ENCODE data around the gene PGAM2. TPM values are rescaled to one million over a fixed set of nuclear protein-coding genes. Genes with fewer than 3 reads are reported as not detected.
A peak's percentile ranks its signal among the peaks of the same experiment; 100 is the strongest.

The PGAM2 gene
- not detected for polyA plus RNA-seq (2012; ENCODE audit: insufficient read depth, insufficient read length)

DNA sequence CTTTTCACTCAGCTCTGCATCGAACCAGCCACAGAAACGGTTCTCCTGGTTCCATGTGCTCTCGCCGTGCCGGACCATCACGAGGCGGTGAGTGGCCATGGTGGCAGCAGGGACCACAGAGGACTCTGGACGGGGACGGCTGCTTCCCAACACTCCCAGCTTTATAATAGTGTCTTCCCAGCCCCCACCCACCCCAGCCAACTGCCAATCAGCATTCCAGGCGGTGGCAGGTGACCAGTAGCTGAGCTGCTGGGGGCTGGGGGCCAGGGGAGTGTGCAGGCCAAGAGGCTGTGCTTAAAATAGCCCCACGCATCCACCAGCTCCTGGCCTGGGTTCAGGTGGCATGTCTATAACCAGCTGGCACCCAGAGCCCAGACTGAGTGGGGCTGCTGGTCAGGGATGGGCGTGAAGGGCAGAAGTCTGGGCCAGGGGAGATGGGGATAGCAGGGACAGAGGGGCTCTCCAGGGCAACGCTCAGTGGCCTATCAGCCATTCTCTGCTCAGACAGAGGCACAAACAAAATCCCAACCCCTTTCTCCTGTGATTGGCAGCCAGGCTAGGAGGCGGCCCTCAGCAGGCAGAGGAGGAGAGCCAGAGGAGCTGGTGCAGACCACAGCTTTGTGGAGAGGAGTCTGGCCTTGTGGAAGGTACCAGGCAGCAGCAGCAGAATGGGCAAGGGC is at the start of gene PGAM2:
TSS of gene PGAM2 (minus strand) at position 137 of the 680 bp plus-strand sequence. CDS start at position 99, 38 bp downstream.
- H3K4me3 ChIP-seq (ENCODE audit: low read length), result no peak within 1 kb of the TSS
- DNase-seq (ENCODE audit: low read depth, low spot score), result no peak

DNA sequence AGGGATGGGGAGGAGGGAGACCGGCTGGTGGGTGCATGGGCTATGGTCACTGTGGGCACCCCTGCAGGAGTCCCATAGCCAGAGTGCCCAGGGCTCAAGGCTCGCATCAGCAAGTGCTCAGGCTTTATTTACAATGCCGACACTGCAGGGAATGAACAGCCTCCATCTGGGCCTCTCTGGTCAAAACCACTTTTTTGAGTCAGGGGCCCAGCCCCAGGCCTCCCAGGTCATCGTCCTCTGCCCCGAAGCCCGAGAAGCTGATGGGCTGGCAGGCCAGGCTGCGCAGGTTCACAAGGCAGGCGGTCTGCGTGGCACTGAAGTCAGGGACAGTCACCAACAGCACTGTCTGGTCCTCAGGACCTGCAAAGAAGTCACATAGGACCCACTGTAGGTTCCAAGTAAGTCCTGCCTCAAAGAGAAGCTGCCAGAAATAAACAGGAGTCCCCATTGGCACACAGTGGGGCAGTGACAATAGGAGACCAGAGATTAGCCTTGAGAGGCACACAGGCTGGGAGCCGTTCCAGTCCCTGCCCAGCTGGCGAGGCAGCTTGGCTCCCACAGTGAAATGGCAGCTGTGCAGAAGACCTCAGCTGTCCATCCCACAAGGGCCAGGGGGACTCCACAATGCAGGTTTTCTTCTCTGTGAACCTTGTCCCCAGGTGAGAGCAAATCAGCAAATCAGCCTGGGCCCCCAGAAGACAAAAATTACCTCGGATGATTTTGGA is 49.4 kb upstream of the PGAM2 start:
- H3K4me3 ChIP-seq (ENCODE audit: low read length), result no peak overlapping the region
- DNase-seq (ENCODE audit: low read depth, low spot score), result no peak

DNA sequence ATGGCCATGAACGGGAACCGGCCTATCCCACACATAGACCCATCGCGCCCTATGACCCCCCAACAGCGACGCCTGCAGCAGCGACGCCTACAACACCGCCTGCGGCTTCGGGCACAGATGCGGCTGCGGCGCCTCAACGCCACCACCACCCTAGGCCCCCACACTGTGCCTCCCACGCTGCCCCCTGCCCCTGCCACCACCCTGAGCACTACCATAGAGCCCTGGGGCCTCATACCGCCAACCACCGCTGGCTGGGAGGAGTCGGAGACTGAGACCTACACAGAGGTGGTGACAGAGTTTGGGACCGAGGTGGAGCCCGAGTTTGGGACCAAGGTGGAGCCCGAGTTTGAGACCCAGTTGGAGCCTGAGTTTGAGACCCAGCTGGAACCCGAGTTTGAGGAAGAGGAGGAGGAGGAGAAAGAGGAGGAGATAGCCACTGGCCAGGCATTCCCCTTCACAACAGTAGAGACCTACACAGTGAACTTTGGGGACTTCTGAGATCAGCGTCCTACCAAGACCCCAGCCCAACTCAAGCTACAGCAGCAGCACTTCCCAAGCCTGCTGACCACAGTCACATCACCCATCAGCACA is 48.5 kb upstream of the PGAM2 start:
- H3K4me3 ChIP-seq (ENCODE audit: low read length), result no peak overlapping the region
- DNase-seq (ENCODE audit: low read depth, low spot score), result no peak

DNA sequence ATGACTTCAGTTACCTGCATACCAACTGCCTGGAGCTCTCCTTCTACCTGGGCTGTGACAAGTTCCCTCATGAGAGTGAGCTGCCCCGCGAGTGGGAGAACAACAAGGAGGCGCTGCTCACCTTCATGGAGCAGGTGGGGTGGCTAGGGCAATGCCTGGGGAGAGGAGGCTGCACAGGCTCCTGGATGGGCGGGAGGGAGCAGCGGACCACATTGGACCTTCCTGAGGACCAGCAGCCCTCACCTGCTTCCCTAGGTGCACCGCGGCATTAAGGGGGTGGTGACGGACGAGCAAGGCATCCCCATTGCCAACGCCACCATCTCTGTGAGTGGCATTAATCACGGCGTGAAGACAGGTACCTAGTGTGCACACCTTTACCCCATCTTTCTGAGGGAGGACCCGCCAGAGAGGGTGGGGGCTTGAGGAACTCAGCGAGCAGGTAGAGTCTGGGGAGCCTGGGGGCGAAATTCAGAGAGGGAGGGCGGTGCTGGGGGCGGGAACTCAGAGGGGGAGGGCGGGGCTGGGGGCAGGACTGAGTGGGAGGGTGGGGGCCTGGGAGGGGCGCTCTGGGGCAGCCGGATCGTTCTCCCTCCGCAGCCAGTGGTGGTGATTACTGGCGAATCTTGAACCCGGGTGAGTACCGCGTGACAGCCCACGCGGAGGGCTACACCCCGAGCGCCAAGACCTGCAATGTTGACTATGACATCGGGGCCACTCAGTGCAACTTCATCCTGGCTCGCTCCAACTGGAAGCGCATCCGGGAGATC is 47.8 kb upstream of the PGAM2 start:
- no peak for DNase-seq (ENCODE audit: low read depth, low spot score)
- no peak overlapping the region for H3K4me3 ChIP-seq (ENCODE audit: low read length)

DNA sequence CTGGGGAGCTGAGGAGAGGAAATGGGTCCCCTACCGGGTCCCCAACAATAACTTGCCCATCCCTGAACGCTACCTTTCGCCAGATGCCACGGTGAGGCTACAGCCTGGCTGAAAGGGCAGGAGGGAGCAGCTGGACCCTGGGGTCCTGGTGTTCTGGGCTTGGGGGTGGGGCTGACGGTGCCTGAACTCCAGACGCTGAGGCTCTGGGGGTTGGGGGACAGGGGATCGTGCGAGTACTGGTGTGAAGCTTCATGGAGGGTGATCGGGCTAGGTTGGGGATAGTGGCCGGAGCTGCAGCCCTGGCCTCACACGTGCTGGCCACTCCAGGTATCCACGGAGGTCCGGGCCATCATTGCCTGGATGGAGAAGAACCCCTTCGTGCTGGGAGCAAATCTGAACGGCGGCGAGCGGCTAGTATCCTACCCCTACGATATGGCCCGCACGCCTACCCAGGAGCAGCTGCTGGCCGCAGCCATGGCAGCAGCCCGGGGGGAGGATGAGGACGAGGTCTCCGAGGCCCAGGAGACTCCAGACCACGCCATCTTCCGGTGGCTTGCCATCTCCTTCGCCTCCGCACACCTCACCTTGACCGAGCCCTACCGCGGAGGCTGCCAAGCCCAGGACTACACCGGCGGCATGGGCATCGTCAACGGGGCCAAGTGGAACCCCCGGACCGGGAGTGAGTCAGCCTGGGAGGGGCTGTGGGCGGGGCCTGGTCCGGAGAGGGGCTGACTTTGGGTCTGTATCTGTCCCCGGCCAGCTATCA is 47.0 kb upstream of the PGAM2 start:
- no peak for DNase-seq (ENCODE audit: low read depth, low spot score)
- no peak overlapping the region for H3K4me3 ChIP-seq (ENCODE audit: low read length)

DNA sequence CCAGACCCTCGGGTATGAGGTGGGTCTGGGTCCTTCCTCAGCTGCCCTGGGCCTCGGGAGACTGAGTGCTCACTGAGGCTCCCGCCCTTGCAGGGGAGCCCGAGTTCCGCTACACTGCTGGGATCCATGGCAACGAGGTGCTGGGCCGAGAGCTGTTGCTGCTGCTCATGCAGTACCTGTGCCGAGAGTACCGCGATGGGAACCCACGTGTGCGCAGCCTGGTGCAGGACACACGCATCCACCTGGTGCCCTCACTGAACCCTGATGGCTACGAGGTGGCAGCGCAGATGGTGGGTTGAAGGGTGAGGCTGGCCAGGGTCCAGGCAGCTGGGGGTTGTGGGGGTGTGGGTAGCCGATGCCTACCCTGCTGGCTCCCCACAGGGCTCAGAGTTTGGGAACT is 46.4 kb upstream of the PGAM2 start:
- no peak overlapping the region for H3K4me3 ChIP-seq (ENCODE audit: low read length)
- DNase-seq (ENCODE audit: low read depth, low spot score), result no peak

DNA sequence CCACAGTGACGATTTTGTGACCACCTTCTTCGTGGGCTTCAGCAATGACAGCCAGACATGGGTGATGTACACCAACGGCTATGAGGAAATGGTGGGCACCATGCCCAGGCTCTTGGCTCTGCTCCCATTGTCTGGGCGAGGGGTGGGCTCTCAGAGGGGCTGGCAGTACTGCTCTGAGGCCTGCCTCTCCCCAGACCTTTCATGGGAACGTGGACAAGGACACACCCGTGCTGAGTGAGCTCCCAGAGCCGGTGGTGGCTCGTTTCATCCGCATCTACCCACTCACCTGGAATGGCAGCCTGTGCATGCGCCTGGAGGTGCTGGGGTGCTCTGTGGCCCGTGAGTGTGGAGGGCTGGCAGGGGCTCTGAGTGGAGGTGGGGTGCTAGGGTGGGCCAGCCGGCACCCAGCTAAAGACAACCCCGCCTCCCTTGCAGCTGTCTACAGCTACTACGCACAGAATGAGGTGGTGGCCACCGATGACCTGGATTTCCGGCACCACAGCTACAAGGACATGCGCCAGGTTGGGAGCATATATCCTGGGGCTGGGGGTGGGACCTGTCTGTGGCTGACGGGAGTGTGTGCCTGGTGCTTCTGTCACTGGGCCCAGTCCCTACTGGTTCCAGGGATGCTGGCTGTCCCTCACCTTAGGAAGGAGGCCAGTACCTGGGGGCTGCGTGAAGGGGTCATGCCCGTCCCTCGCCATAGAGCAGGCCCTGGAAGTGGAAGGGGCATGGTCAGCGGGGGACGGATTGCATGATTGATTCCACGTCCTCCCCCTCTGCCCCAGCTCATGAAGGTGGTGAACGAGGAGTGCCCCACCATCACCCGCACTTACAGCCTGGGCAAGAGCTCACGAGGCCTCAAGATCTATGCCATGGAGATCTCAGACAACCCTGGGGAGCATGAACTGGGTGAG is 45.6 kb upstream of the PGAM2 start:
- DNase-seq (ENCODE audit: low read depth, low spot score), result no peak
- H3K4me3 ChIP-seq (ENCODE audit: low read length), result no peak overlapping the region

DNA sequence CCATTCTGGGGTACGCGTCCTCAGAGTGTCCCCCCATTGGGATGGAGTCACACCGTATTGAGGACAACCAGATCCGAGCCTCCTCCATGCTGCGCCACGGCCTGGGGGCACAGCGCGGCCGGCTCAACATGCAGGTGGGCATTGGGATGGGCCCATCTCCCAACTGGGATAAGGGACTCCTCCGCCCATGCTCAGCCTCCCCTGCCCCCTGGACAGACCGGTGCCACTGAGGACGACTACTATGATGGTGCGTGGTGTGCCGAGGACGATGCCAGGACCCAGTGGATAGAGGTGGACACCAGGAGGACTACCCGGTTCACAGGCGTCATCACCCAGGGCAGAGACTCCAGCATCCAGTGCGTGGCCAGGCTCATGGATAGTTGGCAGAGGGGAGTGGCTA is 44.6 kb upstream of the PGAM2 start:
- DNase-seq (ENCODE audit: low read depth, low spot score), result no peak
- no peak overlapping the region for H3K4me3 ChIP-seq (ENCODE audit: low read length)

DNA sequence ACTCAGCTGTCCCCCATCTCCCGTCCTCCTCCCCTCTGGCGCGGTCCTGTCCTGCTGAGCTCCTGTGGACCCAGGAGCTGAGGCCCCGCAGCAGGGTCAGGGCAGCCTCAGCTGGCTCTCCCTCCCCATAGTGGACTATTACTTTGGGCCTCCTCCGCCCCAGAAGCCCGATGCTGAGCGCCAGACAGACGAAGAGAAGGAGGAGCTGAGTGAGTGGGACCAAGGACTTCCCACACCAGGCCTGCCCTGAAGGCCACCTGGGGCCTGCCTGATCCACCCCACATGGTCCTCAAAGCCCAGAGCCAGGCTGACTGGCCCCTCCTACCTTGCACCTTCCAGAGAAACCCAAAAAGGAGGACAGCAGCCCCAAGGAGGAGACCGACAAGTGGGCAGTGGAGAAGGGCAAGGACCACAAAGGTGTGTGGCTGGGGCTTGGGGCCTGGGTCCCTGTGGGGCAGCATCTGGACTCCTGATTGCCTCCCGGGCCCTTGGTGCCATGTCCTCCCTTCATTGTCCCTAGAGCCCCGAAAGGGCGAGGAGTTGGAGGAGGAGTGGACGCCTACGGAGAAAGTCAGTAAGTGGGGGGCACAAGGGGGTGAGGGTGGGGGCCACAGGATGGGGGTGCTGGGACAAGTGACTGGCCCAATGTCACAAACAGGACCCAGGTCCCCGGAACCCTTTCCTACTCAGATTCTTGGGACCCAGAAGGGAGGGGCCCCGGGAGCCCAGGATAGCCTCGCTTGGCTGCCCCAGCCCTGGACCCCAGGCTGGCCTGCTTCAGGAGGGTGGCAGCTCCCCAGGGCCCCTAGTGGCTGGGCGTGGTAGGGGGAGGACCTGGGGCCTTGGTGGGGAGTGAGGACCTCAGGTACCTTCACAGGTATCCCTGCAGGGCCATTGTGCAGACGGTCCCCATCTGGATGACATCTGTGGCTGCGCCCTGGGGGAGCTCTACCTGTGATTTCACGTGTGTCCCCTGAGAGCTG is 43.7 kb upstream of the PGAM2 start:
- H3K4me3 ChIP-seq (ENCODE audit: low read length), result no peak overlapping the region
- DNase-seq (ENCODE audit: low read depth, low spot score), result no peak

DNA sequence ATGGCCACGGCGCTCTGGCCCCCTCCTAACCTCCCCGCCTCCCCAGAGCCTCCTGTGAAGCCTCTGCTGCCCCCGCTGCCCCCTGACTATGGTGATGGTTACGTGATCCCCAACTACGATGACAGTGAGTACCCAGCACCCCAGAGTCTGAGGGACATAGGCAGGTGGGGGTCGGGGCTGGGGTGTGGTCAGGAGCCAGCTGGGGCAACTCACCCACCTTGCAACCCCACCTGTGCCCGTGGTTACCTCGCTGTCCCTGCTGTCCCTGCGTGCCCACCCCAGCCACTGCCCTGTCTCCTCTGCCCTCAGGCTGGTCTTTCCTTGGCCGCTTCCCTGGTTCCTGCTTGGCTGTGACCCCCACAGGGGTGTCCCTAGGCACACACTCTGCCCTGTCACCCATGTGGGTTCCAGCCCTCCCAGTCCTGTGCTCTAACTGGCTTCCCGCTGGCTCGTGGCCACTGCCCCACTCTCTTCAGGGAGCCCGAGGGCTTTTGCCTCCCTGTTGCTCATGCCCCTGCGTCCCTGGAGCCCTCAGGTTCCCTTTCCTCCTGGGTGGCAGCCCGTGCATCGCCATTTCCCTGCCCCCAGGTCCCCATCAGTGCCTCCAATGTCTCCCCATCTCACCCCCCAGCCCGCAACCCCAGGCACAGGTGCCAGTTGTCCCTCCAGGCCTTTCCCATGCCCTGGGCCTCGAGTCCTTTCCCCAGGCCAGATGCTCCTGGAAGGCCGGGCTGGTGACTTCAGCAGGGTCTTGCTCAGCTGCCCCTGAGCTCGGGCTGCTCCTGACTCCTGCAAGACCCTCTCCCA is 42.8 kb upstream of the PGAM2 start:
- H3K4me3 ChIP-seq (ENCODE audit: low read length), result no peak overlapping the region
- no peak for DNase-seq (ENCODE audit: low read depth, low spot score)

DNA sequence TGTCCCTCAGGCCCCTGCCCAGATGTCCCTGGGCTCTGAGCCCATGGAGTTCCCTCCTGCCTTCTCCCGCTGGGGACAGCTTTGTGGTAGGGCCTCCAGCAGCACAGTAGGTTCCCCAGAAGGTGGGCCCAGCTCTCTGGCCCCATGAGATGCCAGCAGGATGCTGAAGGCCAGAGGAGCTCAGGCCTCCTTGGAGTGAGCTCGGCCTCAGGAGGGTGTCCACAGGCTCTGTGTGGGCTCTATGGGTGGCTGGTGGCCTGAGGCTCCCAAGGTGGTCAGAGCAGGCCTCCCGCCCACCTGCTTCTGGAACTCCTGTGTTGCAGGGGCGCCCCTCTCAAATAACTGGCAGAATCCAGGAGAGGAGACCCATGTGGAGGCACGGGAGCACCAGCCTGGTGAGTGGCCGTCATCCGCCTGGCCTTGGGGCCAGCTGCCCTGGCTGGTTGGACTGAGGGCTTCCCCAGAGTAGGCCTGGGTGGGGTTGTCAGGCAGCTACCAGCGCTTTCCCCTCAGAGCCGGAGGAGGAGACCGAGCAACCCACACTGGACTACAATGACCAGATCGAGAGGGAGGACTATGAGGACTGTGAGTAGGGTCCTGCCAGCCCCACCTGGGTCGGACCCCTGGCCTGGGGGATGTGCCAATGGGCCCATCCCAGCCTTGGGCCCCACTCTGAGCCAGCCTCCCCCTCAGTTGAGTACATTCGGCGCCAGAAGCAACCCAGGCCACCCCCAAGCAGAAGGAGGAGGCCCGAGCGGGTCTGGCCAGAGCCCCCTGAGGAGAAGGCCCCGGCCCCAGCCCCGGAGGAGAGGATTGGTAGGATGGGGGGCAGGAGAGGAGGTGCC is 42.0 kb upstream of the PGAM2 start:
- no peak for DNase-seq (ENCODE audit: low read depth, low spot score)
- no peak overlapping the region for H3K4me3 ChIP-seq (ENCODE audit: low read length)

DNA sequence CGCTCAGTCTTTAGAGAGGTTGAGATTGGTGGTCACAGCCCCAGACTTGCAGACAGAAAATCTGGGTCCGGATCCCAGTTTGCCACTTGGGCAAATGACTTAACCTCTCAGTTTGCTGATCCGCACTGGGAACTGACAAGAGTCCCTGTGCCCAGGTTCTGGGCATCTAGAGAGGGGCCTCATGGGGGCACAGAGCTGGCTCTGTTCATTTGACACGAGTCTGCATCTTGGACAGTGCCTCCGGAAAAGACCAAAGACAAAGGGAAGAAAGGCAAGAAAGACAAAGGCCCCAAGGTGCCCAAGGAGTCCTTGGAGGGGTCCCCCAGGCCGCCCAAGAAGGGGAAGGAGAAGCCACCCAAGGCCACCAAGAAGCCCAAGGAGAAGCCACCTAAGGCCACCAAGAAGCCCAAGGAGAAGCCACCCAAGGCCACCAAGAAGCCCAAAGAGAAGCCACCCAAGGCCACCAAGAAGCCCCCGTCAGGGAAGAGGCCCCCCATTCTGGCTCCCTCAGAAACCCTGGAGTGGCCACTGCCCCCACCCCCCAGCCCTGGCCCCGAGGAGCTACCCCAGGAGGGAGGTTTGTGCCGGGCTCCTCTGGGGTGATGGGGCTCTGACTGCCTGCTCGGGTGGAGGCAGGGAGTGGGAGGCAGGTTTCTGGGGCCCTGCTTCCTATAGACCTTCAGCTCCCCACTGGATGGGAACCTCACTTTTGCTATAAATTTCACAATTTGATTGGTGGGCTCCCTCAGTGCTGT is 41.1 kb upstream of the PGAM2 start:
- H3K4me3 ChIP-seq (ENCODE audit: low read length), result peak overlapping the region; percentile 92
- DNase-seq (ENCODE audit: low read depth, low spot score), result no peak

DNA sequence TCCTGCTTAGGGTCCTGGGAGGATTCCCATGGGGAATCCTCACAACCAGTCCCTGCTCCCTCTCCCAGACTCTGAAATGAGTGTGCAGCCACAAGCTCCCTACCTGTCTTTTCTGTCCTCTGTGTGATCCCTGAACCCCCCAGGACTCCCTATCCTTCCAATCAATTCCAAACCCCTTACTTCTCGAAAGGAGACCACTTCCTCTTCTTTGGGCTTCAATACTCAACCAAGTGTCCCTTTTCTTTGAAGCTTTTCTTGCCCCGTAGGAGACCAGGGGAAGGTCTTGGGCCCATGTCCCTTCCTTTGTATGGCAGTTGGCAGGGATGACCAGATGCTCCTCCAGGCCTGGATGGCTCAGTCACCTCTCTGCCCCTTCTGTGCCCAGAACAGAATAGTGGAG is 40.5 kb upstream of the PGAM2 start:
- peak overlapping the region; percentile 92 for H3K4me3 ChIP-seq (ENCODE audit: low read length)
- DNase-seq (ENCODE audit: low read depth, low spot score), result no peak

DNA sequence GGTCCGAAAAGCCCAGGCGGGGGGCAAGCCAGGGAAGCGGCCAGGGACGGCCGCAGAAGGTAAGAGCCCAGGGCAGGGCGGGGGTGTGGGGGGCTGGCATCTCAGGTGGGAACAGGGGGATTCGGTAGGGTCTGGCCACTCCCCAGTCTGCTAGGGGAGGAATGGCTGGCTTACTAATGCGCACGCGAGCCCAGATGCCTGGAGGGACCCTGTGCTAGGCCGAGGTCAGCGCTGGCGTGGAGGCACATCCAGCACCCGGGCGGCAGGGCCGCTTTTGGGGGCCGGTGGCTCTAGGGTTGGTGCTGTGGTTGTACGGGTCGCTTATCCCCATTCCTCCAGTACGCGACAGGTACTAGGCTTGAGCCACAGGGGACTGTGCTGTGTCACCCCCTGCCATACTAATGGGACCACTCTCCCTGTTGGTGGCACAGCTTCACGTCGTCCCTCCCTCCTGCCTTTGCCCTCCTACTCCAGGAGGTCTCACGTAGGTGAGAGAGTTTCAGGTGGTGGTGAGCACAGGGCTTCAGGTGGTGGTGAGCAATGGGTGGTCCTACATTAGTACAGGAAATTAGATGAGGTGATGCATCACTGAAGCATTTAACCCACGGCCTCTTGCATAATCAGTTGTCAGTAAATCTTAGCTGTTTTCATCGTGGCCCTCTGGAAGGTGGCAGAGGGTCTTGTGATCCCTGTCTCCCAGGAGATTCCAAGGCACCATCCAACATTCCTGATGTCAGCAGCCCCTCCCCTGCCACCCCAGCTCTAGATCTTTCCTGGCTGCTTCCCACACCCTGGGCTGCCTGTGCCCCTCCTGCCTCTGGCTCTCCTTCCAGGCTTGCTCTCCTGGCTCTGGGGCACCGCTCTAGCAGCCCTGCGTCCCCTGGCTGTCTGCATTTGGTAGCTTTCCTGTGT is 39.7 kb upstream of the PGAM2 start:
- H3K4me3 ChIP-seq (ENCODE audit: low read length), result peak overlapping the region; percentile 92
- no peak for DNase-seq (ENCODE audit: low read depth, low spot score)

Measured in Jurkat, Clone E6-1 (cell line).